HepG2 (cell line): ENCODE results near the gene RAN. TPM values are rescaled to one million over a fixed set of nuclear protein-coding genes. Genes with fewer than 3 reads are reported as not detected.

ENCODE experiments used
- CREB3 ChIP-seq: sonication (generic); formaldehyde crosslinking; IDR thresholded peaks from 2 replicates; pipeline ENCODE4 v1.5.0; 2020; ENCODE audit warnings: missing genetic modification reagents
- DNMT1 ChIP-seq: sonication (generic); formaldehyde crosslinking; IDR thresholded peaks from 2 replicates; pipeline ENCODE4 v1.5.1; 2020; ENCODE audit warnings: mild to moderate bottlenecking, missing genetic modification reagents
- ESRRA ChIP-seq: sonication (generic); formaldehyde crosslinking; IDR thresholded peaks from 2 replicates; pipeline ENCODE4 v1.5.1; 2020; ENCODE audit warnings: mild to moderate bottlenecking, low read depth, missing genetic modification reagents
- GATAD1 ChIP-seq: IDR thresholded peaks from 2 replicates; pipeline ENCODE4 v1.6.1; 2016; ENCODE audit warnings: missing genetic modification reagents, missing compliant biosample characterization
- HNF4G ChIP-seq, 2 experiments: sonication (generic) in 1 of 2; formaldehyde crosslinking in 1 of 2; IDR thresholded peaks; 2 replicates each; pipeline versions ENCODE4 v1.4.0 to v1.6.1; 2011 to 2020; ENCODE audit warnings: borderline replicate concordance in 2 of 2, low read depth in 2 of 2, mild to moderate bottlenecking in 2 of 2, low read length in 1 of 2, missing genetic modification reagents in 1 of 2, moderate library complexity in 1 of 2
- KLF12 ChIP-seq: sonication (generic); formaldehyde crosslinking; IDR thresholded peaks from 2 replicates; pipeline ENCODE4 v1.4.0; 2020; ENCODE audit warnings: missing genetic modification reagents, borderline replicate concordance
- KLF6 ChIP-seq: IDR thresholded peaks from 2 replicates; pipeline ENCODE4 v1.8.0; 2016; ENCODE audit warnings: missing biosample characterization, missing genetic modification reagents
- NR2C2 ChIP-seq: sonication (generic); formaldehyde crosslinking; IDR thresholded peaks from 2 replicates; pipeline ENCODE4 v1.4.0; 2020; ENCODE audit warnings: missing genetic modification reagents, mild to moderate bottlenecking, moderate library complexity, borderline replicate concordance
- POGK ChIP-seq: sonication (generic); formaldehyde crosslinking; conservative IDR thresholded peaks from 2 replicates; pipeline ENCODE4 v1.8.0; 2022; ENCODE audit warnings: mild to moderate bottlenecking, moderate library complexity, missing genetic modification reagents
- SETDB1 ChIP-seq: sonication (generic); formaldehyde crosslinking; IDR thresholded peaks from 2 replicates; pipeline ENCODE4 v1.5.1; 2020; ENCODE audit warnings: missing genetic modification reagents, mild to moderate bottlenecking, borderline replicate concordance
- SIN3A ChIP-seq: IDR thresholded peaks from 2 replicates; pipeline ENCODE4 v1.6.1; 2011; ENCODE audit warnings: low read depth, mild to moderate bottlenecking, control low read depth, low read length, borderline replicate concordance
- SNRNP70 ChIP-seq: fragments of 200-400 bp; formaldehyde crosslinking; IDR thresholded peaks from 2 replicates; pipeline ENCODE4 v1.6.1; 2017; ENCODE audit warnings: mild to moderate bottlenecking, low read depth, low read length, moderate library complexity
- SSRP1 ChIP-seq: IDR thresholded peaks from 2 replicates; pipeline ENCODE4 v1.6.1; 2016; ENCODE audit warnings: control low read depth
- TIGD3 ChIP-seq: sonication (generic); formaldehyde crosslinking; IDR thresholded peaks from 2 replicates; pipeline ENCODE4 v1.5.1; 2020; ENCODE audit warnings: mild to moderate bottlenecking, missing genetic modification reagents, borderline replicate concordance
- TOPORS ChIP-seq: sonication (generic); formaldehyde crosslinking; IDR thresholded peaks from 2 replicates; pipeline ENCODE4 v1.8.0; 2023; ENCODE audit warnings: mild to moderate bottlenecking, missing genetic modification reagents
- YY1 ChIP-seq: IDR thresholded peaks from 2 replicates; pipeline ENCODE4 v1.6.1; 2011; ENCODE audit warnings: low read length, low read depth, moderate library complexity, mild to moderate bottlenecking; ENCODE audit not compliant: insufficient read depth, insufficient replicate concordance
- ZNF234 ChIP-seq: sonication (generic); formaldehyde crosslinking; conservative IDR thresholded peaks from 2 replicates; pipeline ENCODE4 v1.5.1; 2020; ENCODE audit warnings: mild to moderate bottlenecking, missing genetic modification reagents
- ZNF547 ChIP-seq: sonication (generic); formaldehyde crosslinking; IDR thresholded peaks from 2 replicates; pipeline ENCODE4 v1.5.1; 2020; ENCODE audit warnings: mild to moderate bottlenecking, missing genetic modification reagents
- ZNF589 ChIP-seq: sonication (generic); formaldehyde crosslinking; conservative IDR thresholded peaks from 2 replicates; pipeline ENCODE4 v1.8.0; 2022; ENCODE audit warnings: mild to moderate bottlenecking, moderate library complexity, missing genetic modification reagents
- ZNF652 ChIP-seq: IDR thresholded peaks from 2 replicates; pipeline ENCODE4 v1.6.1; 2016; ENCODE audit warnings: low read depth, borderline replicate concordance
- ZNF878 ChIP-seq: sonication (generic); formaldehyde crosslinking; IDR thresholded peaks from 2 replicates; pipeline ENCODE4 v1.8.1; 2023; ENCODE audit warnings: mild to moderate bottlenecking, missing genetic modification reagents, moderate library complexity
- polyA plus RNA-seq, 8 experiments: library from polyadenylated mRNA; depleted of rRNA in 3 of 8; stranded (reverse) in 7 of 8; unstranded in 1 of 8; fragments of >200 nt; fragmentation: Illumina TruSeq in 4 of 8; extraction: Trizol in 4 of 8; gene quantifications; 2 replicates each; pipeline versions ENCODE4 v1.2.1 to v1.2.3, GENCODE V29; 2011 to 2016; ENCODE audit warnings: low read depth in 4 of 8, missing spikeins in 1 of 8, mixed read lengths in 1 of 8; ENCODE audit not compliant: insufficient read depth in 1 of 8
- total RNA-seq, 5 experiments: library from RNA; depleted of rRNA; stranded (reverse); fragments of >200 nt; fragmentation: Illumina TruSeq; extraction: Trizol; gene quantifications; 2 replicates each; pipeline ENCODE4 v1.2.3, GENCODE V29; 2016; ENCODE audit warnings: low read depth in 1 of 5
- TF ChIP-seq, protein P1 (sequence below): sonication (generic); formaldehyde crosslinking; conservative IDR thresholded peaks from 2 replicates; pipeline ENCODE4 v1.5.0; 2020; ENCODE audit warnings: missing genetic modification reagents
- TF ChIP-seq, protein P2 (sequence below): sonication (generic); formaldehyde crosslinking; IDR thresholded peaks from 2 replicates; pipeline ENCODE4 v1.4.0; 2020; ENCODE audit warnings: low read depth, mild to moderate bottlenecking, missing genetic modification reagents

RAN gene
- total and polyA plus RNA-seq, 2 of the 13 experiments (the other 11 are each of a cell fraction or from before 2014, with no cell fraction given): 1,335 to 1,630 TPM

- TF ChIP-seq POGK (CRISPR knock-in tag): 0 out of 2 replicates have a peak, but pooled peaks have one; percentile 21
- TF ChIP-seq HNF4G (IDR thresholded peaks at IDR 0.05; ENCODE audit: borderline replicate concordance, low read depth, low read length): no peak
- no peak for TF ChIP-seq HNF4G (CRISPR knock-in tag; IDR thresholded peaks at IDR 0.05; ENCODE audit: borderline replicate concordance, low read depth)
- peak; percentile 41; the same call in 1 of the 2 replicates for TF ChIP-seq SIN3A
- no peak for TF ChIP-seq TIGD3
- TF ChIP-seq SETDB1 (CRISPR knock-in tag): no peak
- no peak for TF ChIP-seq ZNF547 (CRISPR knock-in tag)
- no peak for TF ChIP-seq KLF6 (CRISPR knock-in tag)
- TF ChIP-seq YY1: no peak
- TF ChIP-seq SSRP1: no peak
- TF ChIP-seq, protein P1, sequence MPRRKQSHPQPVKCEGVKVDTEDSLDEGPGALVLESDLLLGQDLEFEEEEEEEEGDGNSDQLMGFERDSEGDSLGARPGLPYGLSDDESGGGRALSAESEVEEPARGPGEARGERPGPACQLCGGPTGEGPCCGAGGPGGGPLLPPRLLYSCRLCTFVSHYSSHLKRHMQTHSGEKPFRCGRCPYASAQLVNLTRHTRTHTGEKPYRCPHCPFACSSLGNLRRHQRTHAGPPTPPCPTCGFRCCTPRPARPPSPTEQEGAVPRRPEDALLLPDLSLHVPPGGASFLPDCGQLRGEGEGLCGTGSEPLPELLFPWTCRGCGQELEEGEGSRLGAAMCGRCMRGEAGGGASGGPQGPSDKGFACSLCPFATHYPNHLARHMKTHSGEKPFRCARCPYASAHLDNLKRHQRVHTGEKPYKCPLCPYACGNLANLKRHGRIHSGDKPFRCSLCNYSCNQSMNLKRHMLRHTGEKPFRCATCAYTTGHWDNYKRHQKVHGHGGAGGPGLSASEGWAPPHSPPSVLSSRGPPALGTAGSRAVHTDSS (CRISPR knock-in tag): no peak
- TF ChIP-seq ZNF652 (CRISPR knock-in tag): no peak
- no peak for TF ChIP-seq NR2C2
- no peak for TF ChIP-seq ZNF234
- TF ChIP-seq KLF12: no peak
- no peak for TF ChIP-seq CREB3 (CRISPR knock-in tag)
- no peak for TF ChIP-seq TOPORS (CRISPR knock-in tag)
- TF ChIP-seq, protein P2, sequence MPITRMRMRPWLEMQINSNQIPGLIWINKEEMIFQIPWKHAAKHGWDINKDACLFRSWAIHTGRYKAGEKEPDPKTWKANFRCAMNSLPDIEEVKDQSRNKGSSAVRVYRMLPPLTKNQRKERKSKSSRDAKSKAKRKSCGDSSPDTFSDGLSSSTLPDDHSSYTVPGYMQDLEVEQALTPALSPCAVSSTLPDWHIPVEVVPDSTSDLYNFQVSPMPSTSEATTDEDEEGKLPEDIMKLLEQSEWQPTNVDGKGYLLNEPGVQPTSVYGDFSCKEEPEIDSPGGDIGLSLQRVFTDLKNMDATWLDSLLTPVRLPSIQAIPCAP (CRISPR knock-in tag): no peak
- peak; percentile 15; the same call in 1 of the 2 replicates for TF ChIP-seq ZNF878 (CRISPR knock-in tag)
- TF ChIP-seq SNRNP70: no peak
- TF ChIP-seq ZNF589: no peak
- TF ChIP-seq ESRRA (CRISPR knock-in tag): no peak
- no peak for TF ChIP-seq DNMT1 (CRISPR knock-in tag)
- peak; percentile 35; the same call in 1 of the 2 replicates for TF ChIP-seq GATAD1
These were observed 1.2 kb upstream of the RAN start (continued) for GRCh38 chr12:130870442-130871285.
